ENCODE measurements around the gene RASAL2. TPM values are rescaled to one million over a fixed set of nuclear protein-coding genes. Genes with fewer than 3 reads are reported as not detected.

Gene RASAL2
- total and polyA plus RNA-seq, 2 of the 4 experiments (the other 2 are of a cell fraction) = 13.1 to 20.6 TPM

GRCh38 chr1:178361847-178362246 is 267.9 kb downstream of the RASAL2 start:
- Histone ChIP-seq H3K18ac (ENCODE audit: low read depth, low read length) (no peak overlapping the region), H3K4me2 (ENCODE audit: low read depth, low read length) (no peak overlapping the region), H3K9me1 (ENCODE audit: insufficient read depth, low read length) (no peaks in the 10 kb centered on the region), H3K9me3 (ENCODE audit: control insufficient read depth, insufficient read depth, low read length) (no peaks in the 10 kb centered on the region), H2BK15ac (ENCODE audit: low read depth, low read length) (no peak overlapping the region), H2AK5ac (ENCODE audit: low read depth, low read length) (no peak overlapping the region), H2BK5ac (ENCODE audit: low read depth, low read length, poor library complexity, severe bottlenecking) (peak overlapping the region; percentile 46), H3K23ac (ENCODE audit: low read depth, low read length) (no peak overlapping the region), H3K14ac (replicated peaks; ENCODE audit: low read depth, low read length) (no peak overlapping the region), H3K9ac (ENCODE audit: low read depth, low read length) (no peak overlapping the region), H3K4ac (ENCODE audit: low read depth, low read length) (peak overlapping the region; percentile 40; the same call in 1 of the 2 replicates), H3K27me3 (ENCODE audit: control insufficient read depth, insufficient read depth, low read length) (no peaks in the 10 kb centered on the region), H2BK20ac (ENCODE audit: low read depth, low read length) (no peak overlapping the region), H2AK9ac (replicated peaks; ENCODE audit: low read depth, low read length, poor library complexity) (peak overlapping the region; percentile 3), H3K79me1 (ENCODE audit: low read depth in 1 of 2, low read length in 2 of 2) (peaks cover 20 to 23% of the 10 kb centered on the region in 2 experiments), H3K27ac (ENCODE audit: insufficient read depth, low read length) (no peak overlapping the region), H2AFZ (replicated peaks; ENCODE audit: low read length, poor library complexity) (no peak overlapping the region), H3K4me1 (ENCODE audit: control insufficient read depth, insufficient read depth, low read length) (peaks cover 5% of the 10 kb centered on the region; the same call in 1 of the 2 replicates), H4K8ac (ENCODE audit: low read depth in 2 of 2, low read length in 2 of 2) (peak overlapping the region in 1 of 2 experiments; percentile 63; a peak in 1 of 4 replicates), H3K36me3 (ENCODE audit: control insufficient read depth, insufficient read depth, low read length) (no peaks in the 10 kb centered on the region), H3K56ac (ENCODE audit: extremely low read depth, insufficient read depth, low read length) (no peak overlapping the region), H4K5ac (ENCODE audit: low read depth, low read length) (peak overlapping the region; percentile 69; the same call in 1 of the 2 replicates), H4K20me1 (ENCODE audit: insufficient read depth, low read length) (no peaks in the 10 kb centered on the region), H4K91ac (ENCODE audit: insufficient read depth, low read depth, low read length) (no peak overlapping the region), H2BK120ac (ENCODE audit: low read depth, low read length) (no peak overlapping the region), H3K4me3 (ENCODE audit: insufficient read depth, low read depth, low read length) (no peak overlapping the region)
- WGBS, 2 experiments (ENCODE audit: extremely low coverage in 2 of 2, insufficient read length in 1 of 2) = no CpG with 5 or more reads among the region's 6 CpGs
- ChIA-PET CTCF (no interaction called here), POLR2A (ENCODE audit: unreplicated experiment) (no interaction called here)
- TF ChIP-seq MAFK (IDR thresholded peaks at IDR 0.05; ENCODE audit: low read depth, low read length) (no peak), MAZ (IDR thresholded peaks at IDR 0.05; ENCODE audit: borderline replicate concordance, low read depth, low read length) (no peak), SMC3 (IDR thresholded peaks at IDR 0.05; ENCODE audit: low read depth, low read length) (no peak), CEBPB (IDR thresholded peaks at IDR 0.05; ENCODE audit: low read depth, low read length) (no peak), CTCF (conservative IDR thresholded peaks at IDR 0.05; ENCODE audit: low read depth, low read length) (no peak), CHD1 (IDR thresholded peaks at IDR 0.05; ENCODE audit: low read depth, low read length) (no peak), USF2 (IDR thresholded peaks at IDR 0.05; ENCODE audit: low read depth, low read length) (no peak)
- DNase-seq (no peak), ATAC-seq (ENCODE audit: low read depth) (no peak)
- in situ Hi-C loops (cut with MboI; ENCODE audit: low sequenced_read_pairs) = no loop called here
- intact Hi-C loops (cut with micrococcal nuclease) = no loop called here
- no TSS peak for BruUV-seq (replicated peaks)
- dilution Hi-C loops (cut with HindIII; ENCODE audit: low sequenced_read_pairs, unreplicated experiment) = no loop called here
